NCI-H345 (cell line): Measurements from ENCODE around the gene GPRC5B.

Experiments used
- DNase-seq: peaks from one replicate; lab custom pipeline; 2025; lab: John Stamatoyannopoulos, UW

GPRC5B gene

GRCh38 chr16:19810817-19811731 is 73.6 kb downstream of the GPRC5B start:
- DNase-seq: no peak

DNA sequence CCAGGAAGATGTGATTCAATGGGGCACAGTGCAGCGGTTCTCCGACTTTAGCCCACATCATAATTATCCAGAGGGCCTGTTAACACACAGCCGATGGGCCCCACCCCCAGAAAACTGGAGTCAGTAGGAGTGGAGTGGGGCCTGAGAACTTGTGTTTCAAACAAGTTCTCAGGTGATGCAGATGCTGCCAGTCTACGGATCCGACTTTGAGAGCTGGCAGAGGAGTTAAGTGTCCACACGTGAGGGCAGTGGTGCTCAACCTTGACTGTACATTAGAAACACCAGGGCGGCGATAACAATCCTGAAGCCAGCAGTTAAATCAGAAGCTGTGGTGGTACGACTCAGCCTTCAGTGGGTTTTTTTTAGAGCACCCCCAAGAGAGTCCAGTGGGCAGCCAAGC is 75.0 kb downstream of the GPRC5B start:
- DNase-seq: no peak

DNA sequence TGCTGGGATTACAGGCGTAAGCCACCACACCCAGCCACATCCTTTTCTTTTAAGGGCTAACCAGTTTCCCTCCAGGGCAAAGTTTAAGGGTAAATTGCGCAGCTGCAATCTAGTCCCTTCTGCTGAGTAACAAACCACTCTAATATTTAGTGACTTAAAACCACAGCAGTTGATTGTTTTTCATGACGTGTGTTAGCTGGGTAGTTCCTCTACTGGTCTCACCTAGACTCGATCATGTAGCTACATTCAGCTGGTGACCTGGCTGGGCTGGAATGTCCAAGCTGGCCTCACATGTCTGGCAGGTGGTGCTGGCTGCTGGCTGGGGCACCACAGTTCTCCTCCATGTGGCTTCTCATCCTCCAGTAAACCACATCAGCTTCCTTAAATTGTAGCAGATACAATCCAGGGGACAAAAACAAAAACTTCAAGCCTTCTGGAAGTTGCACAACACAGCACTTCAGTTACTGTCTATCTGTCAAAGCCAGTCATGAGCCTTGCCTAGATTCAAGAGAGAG is 75.5 kb downstream of the GPRC5B start:
- no peak for DNase-seq

- no peak for DNase-seq
Observed at GRCh38 chr16:19808061-19808641, 76.5 kb downstream of the GPRC5B start.
